Keratinocyte (primary cell): ENCODE data around the gene CRYGS.

ENCODE experiments used
- CTCF ChIP-seq, 3 experiments: IDR thresholded peaks in 1 of 3; conservative IDR thresholded peaks in 1 of 3; optimal IDR thresholded peaks in 1 of 3; 2 replicates in 2 of 3; 3 replicates in 1 of 3; pipeline versions ENCODE3 to v1.5.1; 2011; ENCODE audit warnings: low read length in 3 of 3, mild to moderate bottlenecking in 3 of 3, moderate library complexity in 2 of 3, control low read depth in 1 of 3, inconsistent platforms in 1 of 3; ENCODE audit not compliant: insufficient read depth in 2 of 3; ENCODE audit errors: extremely low read depth in 1 of 3
- EZH2 ChIP-seq: IDR thresholded peaks from one replicate; pipeline ENCODE4 v1.6.1; 2012; ENCODE audit warnings: inconsistent platforms, mild to moderate bottlenecking, low read length, moderate library complexity

GRCh38 chr3:186493525-186494255 is 50.5 kb downstream of the CRYGS start:
- TF ChIP-seq CTCF (optimal IDR thresholded peaks at IDR 0.05 in 1 of 3, IDR thresholded peaks at IDR 0.05 in 1 of 3, conservative IDR thresholded peaks at IDR 0.05 in 1 of 3; ENCODE audit: extremely low read depth in 1 of 3, insufficient read depth in 2 of 3, low read length in 3 of 3) = no peak
- TF ChIP-seq EZH2 = no peak
